ENCODE results near the gene RNASEH1. TPM values are rescaled to one million over a fixed set of nuclear protein-coding genes. Genes with fewer than 3 reads are reported as not detected.
A peak's percentile ranks its signal among the peaks of the same experiment; 100 is the strongest.

Gene RNASEH1
- total and polyA plus RNA-seq, 2 experiments from 2014 or later = 24.3 to 41.5 TPM

GRCh38 chr2:3526871-3527270 lies 31.3 kb downstream of the RNASEH1 start:
- no peaks in the 10 kb centered on the region for H3K36me3 ChIP-seq
- TF ChIP-seq CTCF (IDR thresholded peaks at IDR 0.05; ENCODE audit: low read depth, low read length) = no peak
- peaks cover 34% of the 10 kb centered on the region for H3K4me1 ChIP-seq (ENCODE audit: low read depth)
- no peaks in the 10 kb centered on the region for H3K27me3 ChIP-seq
- DNase-seq (ENCODE audit: low read depth in 1 of 2, low spot score in 1 of 2) = no peak
- H3K9me3 ChIP-seq (ENCODE audit: low read depth) = no peaks in the 10 kb centered on the region
- H3K4me3 ChIP-seq = no peak overlapping the region
- H3K27ac ChIP-seq = no peak overlapping the region

- no peaks in the 10 kb centered on the region for H3K27me3 ChIP-seq
- DNase-seq (ENCODE audit: low read depth in 1 of 2, low spot score in 1 of 2) = peak in 1 of 2 donors; percentile 43
- peak overlapping the region; percentile 21 for H3K27ac ChIP-seq
- no peak for TF ChIP-seq CTCF (IDR thresholded peaks at IDR 0.05; ENCODE audit: low read depth, low read length)
- H3K4me3 ChIP-seq = no peak overlapping the region
- peaks cover 36% of the 10 kb centered on the region for H3K4me1 ChIP-seq (ENCODE audit: low read depth)
- H3K9me3 ChIP-seq (ENCODE audit: low read depth) = no peaks in the 10 kb centered on the region
- no peaks in the 10 kb centered on the region for H3K36me3 ChIP-seq
These were observed 34.5 kb downstream of the RNASEH1 start for GRCh38 chr2:3523551-3524041.

GRCh38 chr2:3522961-3523421 lies 35.1 kb downstream of the RNASEH1 start:
- DNase-seq (ENCODE audit: low read depth in 1 of 2, low spot score in 1 of 2) = peak in 1 of 2 donors; percentile 71
- H3K27ac ChIP-seq = peak overlapping the region; percentile 21

GRCh38 chr2:3520591-3520990 lies 37.5 kb downstream of the RNASEH1 start:
- Histone ChIP-seq H3K27me3 (no peaks in the 10 kb centered on the region), H3K36me3 (no peaks in the 10 kb centered on the region), H3K4me1 (ENCODE audit: low read depth) (peaks cover 43% of the 10 kb centered on the region), H3K4me3 (no peak overlapping the region), H3K27ac (no peak overlapping the region), H3K9me3 (ENCODE audit: low read depth) (no peaks in the 10 kb centered on the region)
- DNase-seq (ENCODE audit: low read depth in 1 of 2, low spot score in 1 of 2) = no peak
- TF ChIP-seq CTCF (IDR thresholded peaks at IDR 0.05; ENCODE audit: low read depth, low read length) = no peak

More at GRCh38 chr2:3522961-3523421, 35.1 kb downstream of the RNASEH1 start:
- H3K36me3 ChIP-seq = no peaks in the 10 kb centered on the region
- no peaks in the 10 kb centered on the region for H3K27me3 ChIP-seq
- peaks cover 36% of the 10 kb centered on the region for H3K4me1 ChIP-seq (ENCODE audit: low read depth)
- no peak overlapping the region for H3K4me3 ChIP-seq
- H3K9me3 ChIP-seq (ENCODE audit: low read depth) = no peaks in the 10 kb centered on the region
- TF ChIP-seq CTCF (IDR thresholded peaks at IDR 0.05; ENCODE audit: low read depth, low read length) = no peak

GRCh38 chr2:3519255-3520205 lies 38.6 kb downstream of the RNASEH1 start, which contains the start of gene ADI1:
ADI1 (minus strand) TSS chr2:3519531; CDS start chr2:3519487, 44 bp downstream.
- no peak for TF ChIP-seq CTCF (IDR thresholded peaks at IDR 0.05; ENCODE audit: low read depth, low read length)
- H3K9me3 ChIP-seq (ENCODE audit: low read depth) = no peaks in the 10 kb centered on the region
- H3K27me3 ChIP-seq = no peaks in the 10 kb centered on the region
- peak within 1 kb of the TSS; percentile 52 for H3K4me3 ChIP-seq
- peak; percentile 66 to 85 for DNase-seq (ENCODE audit: low read depth in 1 of 2, low spot score in 1 of 2)
- H3K27ac ChIP-seq = peak within 1 kb of the TSS; percentile 96
- H3K36me3 ChIP-seq = no peaks in the 10 kb centered on the region
- H3K4me1 ChIP-seq (ENCODE audit: low read depth) = peaks cover 32% of the 10 kb centered on the region

All from cardiac muscle cell (in vitro differentiated cells and primary cell).